IPS-20b (cell line): Measurements from ENCODE around the gene VPS13D.
"Not testable (repeated sequence)": the region's sequence is repeated elsewhere in the genome, so short reads cannot be mapped to it uniquely, and the experiment has no call there.

Experiments used
- H3K27ac ChIP-seq: one replicate; pipeline ENCODE4 v1.5.1; 2013; ENCODE audit warnings: low read length
- H3K27me3 ChIP-seq: 2 replicates; pipeline ENCODE4 v1.6.1; 2013; ENCODE audit warnings: mild to moderate bottlenecking, low read length, inconsistent platforms; ENCODE audit not compliant: insufficient read depth
- H3K36me3 ChIP-seq: 2 replicates; pipeline ENCODE4 v1.6.1; 2013; ENCODE audit warnings: low read depth, mild to moderate bottlenecking, inconsistent platforms, low read length, moderate library complexity; ENCODE audit not compliant: insufficient read depth
- H3K4me1 ChIP-seq: 2 replicates; pipeline ENCODE4 v1.6.1; 2013; ENCODE audit warnings: mild to moderate bottlenecking, control low read depth, inconsistent platforms, low read length, moderate library complexity; ENCODE audit not compliant: insufficient read depth
- H3K4me3 ChIP-seq: 2 replicates; pipeline ENCODE4 v1.5.1; 2013; ENCODE audit warnings: mild to moderate bottlenecking, low read length, inconsistent platforms
- H3K9ac ChIP-seq: 2 replicates; pipeline ENCODE4 v1.6.1; 2013; ENCODE audit warnings: low read depth, mild to moderate bottlenecking, inconsistent platforms, low read length, moderate library complexity
- H3K9me3 ChIP-seq: 2 replicates; pipeline ENCODE4 v1.6.1; 2013; ENCODE audit warnings: mild to moderate bottlenecking, low read depth, low read length, inconsistent platforms; ENCODE audit not compliant: insufficient read depth

The VPS13D gene

DNA sequence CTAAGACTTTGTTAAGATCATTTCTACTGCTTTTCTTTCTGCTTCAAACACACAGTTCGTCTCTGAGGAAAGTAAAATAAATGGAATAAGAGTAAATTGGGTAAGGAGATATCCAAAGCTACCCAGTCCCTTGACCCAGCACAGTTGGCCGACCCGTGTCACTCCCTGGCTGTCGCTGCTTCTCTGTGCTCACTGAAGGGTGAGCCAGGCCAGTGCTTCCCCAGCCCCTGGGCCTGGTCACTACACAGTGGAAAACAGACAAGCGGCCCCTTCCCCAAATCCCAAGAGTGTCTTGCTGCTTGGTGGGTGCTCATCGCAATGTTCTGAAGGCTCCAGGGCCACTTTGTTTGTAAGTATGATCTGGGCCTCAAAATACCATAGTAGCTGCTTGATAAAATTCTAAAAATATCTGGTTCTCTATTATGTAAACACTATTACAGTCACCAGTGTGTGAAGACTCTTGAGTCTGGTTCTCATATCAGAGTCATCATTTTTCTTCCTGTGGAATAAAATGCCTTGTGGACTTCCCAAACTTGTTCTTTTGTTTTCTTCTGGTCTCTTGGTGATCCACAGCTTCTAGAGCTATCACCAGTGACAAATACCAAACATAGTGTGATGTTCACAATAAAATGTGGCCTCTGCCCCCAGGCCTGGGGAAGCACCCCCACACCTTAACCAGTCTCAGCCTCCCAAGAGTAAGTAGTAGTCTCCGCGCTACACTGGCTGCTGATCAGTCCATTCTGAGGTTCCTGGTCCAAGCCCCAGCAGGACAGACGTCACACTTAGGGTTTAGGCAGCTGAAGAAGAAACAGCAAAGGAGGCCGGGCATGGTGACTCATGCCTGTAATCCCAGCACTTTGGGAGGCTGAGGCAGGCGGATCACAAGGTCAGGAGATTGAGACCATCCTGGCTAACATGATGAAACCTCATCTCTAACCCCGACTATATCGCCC, 282.0 kb downstream of the VPS13D start:
- no peak overlapping the region for H3K4me3 ChIP-seq
- peaks cover 20% of the 10 kb centered on the region; the same call in 1 of the 2 replicates for H3K4me1 ChIP-seq
- no peak overlapping the region for H3K27ac ChIP-seq
- H3K9me3 ChIP-seq, result no peaks in the 10 kb centered on the region
- H3K36me3 ChIP-seq, result no peaks in the 10 kb centered on the region
- no peaks in the 10 kb centered on the region for H3K27me3 ChIP-seq
- H3K9ac ChIP-seq, result no peak overlapping the region

DNA sequence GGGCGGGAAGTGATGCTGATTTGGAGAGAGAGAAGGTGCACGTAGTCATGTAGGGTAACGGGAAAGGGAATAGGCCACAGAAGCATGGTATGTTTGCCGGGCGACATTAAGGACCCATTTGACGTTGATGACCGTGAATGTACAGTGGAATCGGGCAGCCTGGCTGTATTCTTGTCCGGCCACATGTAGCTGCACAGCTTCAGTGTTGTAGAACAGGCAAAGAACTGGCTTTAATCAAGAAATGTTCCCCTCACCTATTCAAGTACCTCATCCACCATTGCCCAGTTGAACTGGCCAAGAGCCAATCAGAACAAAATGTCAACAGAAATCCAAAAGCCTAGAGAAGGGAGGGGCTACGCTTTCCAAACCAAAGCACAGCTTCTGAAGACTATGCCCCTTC, 283.4 kb downstream of the VPS13D start:
- Histone ChIP-seq H3K9ac (no peak overlapping the region), H3K36me3 (no peaks in the 10 kb centered on the region)

DNA sequence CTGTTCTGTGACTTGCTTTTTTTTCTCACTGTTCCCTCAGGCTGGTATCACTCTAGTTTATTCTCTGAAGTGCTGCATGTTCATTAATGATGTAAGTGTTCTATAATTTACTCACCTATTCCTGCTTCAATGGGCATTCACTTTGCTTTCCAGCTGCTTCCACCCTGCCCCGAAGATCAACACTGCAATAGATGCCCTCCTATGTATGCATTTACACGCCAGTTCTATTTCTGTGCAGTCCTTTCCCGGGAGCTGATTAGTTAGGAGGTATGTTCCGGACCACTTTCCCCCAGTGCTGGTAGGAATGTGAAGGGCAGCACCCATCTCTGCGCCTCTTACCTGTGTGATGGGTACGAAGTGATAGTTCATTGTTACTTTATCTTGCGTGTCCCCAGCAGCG, 284.8 kb downstream of the VPS13D start:
- Histone ChIP-seq H3K36me3 (no peaks in the 10 kb centered on the region), H3K27me3 (no peaks in the 10 kb centered on the region; the same call in 1 of the 2 replicates), H3K4me3 (no peak overlapping the region), H3K9me3 (no peaks in the 10 kb centered on the region), H3K27ac (no peak overlapping the region), H3K4me1 (peaks cover 19% of the 10 kb centered on the region; the same call in 1 of the 2 replicates), H3K9ac (no peak overlapping the region)

More for the DNA sequence above, 283.4 kb downstream of the VPS13D start:
- H3K27ac ChIP-seq, result no peak overlapping the region
- H3K27me3 ChIP-seq, result no peaks in the 10 kb centered on the region
- no peak overlapping the region for H3K4me3 ChIP-seq
- H3K9me3 ChIP-seq, result no peaks in the 10 kb centered on the region
- peaks cover 20% of the 10 kb centered on the region; the same call in 1 of the 2 replicates for H3K4me1 ChIP-seq

DNA sequence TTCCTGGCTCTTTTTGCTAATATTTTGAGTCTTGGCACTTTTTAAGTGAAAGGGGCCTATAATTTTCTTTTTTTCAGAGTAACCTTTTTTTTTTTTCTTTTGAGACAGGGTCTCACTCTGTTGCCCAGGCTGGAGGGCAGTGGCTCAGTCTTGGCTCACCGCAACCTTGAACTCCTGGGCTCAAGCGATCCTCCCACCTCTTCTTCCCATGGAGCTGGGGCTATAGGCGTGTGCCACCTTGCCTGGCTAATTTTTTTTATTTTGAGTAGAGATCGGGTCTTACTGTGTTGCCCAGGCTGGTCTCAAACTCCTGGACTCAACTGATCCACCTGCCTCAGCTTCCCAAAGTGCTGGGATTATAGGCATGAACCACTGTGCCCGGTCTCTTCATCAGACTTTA, 285.4 kb downstream of the VPS13D start:
- Histone ChIP-seq H3K4me3 (no peak overlapping the region), H3K4me1 (peaks cover 14% of the 10 kb centered on the region; the same call in 1 of the 2 replicates), H3K36me3 (no peaks in the 10 kb centered on the region), H3K27me3 (no peaks in the 10 kb centered on the region; the same call in 1 of the 2 replicates), H3K27ac (no peak overlapping the region), H3K9ac (no peak overlapping the region), H3K9me3 (no peaks in the 10 kb centered on the region)

DNA sequence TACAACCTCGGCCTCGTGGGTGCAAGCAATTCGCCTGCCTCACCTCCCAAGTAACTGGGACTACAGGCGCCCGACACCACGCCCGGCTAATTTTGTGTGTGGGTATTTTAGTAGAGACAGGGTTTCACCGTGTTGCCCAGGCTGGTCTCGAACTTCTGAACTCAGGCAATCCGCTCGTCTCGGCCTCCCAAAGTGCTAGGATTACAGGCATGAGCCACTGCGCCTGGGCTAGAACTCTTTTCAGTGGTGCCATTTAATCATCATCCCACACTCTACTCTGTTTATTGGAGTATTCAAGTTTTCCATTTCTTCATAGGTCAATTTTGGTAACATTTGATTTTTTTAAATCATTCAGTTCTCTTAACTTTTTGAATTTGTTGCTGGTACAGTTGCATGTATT, 286.9 kb downstream of the VPS13D start:
- no peak overlapping the region for H3K4me3 ChIP-seq
- no peaks in the 10 kb centered on the region; the same call in 1 of the 2 replicates for H3K27me3 ChIP-seq
- no peaks in the 10 kb centered on the region for H3K9me3 ChIP-seq
- no peak overlapping the region for H3K9ac ChIP-seq
- no peaks in the 10 kb centered on the region for H3K36me3 ChIP-seq
- H3K27ac ChIP-seq, result no peak overlapping the region
- no peaks in the 10 kb centered on the region; the same call in 1 of the 2 replicates for H3K4me1 ChIP-seq

DNA sequence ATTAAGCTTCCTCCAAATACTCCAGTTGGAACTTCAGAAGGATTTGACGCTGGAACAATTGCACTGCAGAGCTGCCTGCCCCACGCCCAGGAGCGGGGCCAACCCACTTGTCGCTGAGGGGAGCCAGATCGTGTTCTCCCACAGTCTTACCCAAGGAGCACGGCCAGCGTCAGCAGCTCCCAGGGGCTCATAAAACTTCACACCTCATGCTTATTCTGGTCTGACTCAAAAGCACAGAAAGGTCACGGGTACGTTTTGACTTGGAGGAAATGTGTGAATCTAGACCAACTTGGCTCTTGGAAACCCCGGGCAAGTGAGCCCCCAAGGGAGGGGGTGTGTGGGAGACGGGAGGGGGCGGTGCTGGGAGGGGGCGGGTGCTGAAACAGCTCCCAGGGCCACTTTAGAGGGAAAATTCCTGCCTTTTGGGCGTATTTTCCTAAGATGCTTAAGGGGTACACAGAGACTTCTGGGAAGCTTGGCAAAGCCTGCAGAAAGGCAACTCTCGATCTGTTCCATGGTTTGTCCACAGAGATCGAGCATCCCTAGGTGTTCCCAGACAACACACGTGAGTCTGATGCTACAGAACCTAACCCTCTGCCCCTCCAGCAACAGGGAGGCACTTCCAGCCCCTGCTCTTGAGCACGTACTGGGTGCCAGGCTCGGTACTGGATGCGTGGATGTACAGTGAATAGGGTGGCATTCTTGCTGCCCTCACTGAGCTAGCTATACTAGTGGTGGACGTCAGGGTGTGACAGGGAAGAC, 289.3 kb downstream of the VPS13D start:
- Histone ChIP-seq H3K27ac (no peak overlapping the region), H3K9ac (no peak overlapping the region), H3K4me1 (no peaks in the 10 kb centered on the region), H3K36me3 (no peaks in the 10 kb centered on the region), H3K27me3 (no peaks in the 10 kb centered on the region; the same call in 1 of the 2 replicates), H3K9me3 (no peaks in the 10 kb centered on the region), H3K4me3 (no peak overlapping the region)

DNA sequence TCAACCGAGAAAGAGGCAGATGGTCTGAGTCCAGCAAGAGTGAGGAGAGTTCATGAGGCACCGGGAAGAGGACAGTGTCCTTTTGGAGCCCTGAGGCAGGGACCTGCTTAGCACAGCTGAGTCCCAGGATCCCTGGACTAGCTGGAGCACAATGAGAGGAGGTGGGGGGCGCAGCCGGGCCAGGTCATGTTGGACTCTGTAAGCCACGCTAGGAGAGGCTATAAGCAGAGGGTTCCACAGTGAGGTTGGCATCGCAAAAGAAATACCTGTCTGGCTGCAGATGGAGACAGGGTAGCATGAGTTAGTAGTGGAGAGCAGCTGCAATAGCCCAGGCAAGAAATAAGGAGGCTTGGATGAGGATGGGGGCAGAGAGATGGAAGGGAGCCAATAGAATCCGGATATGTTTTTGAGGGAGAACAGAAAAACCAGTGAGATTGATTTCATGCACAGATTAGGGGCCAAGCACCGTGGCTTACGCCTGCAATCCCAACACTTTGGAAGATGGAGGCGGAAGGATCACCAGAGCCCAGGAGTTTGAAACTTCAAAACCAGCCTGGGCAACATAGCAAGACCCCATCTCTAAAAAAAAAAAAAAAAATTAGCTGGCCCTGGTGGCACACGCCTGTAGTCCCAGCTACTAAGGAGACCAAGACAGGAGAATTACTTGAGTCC, 290.0 kb downstream of the VPS13D start:
- Histone ChIP-seq H3K4me1 (no peaks in the 10 kb centered on the region), H3K4me3 (no peak overlapping the region), H3K9me3 (no peaks in the 10 kb centered on the region), H3K9ac (no peak overlapping the region), H3K27me3 (no peaks in the 10 kb centered on the region; the same call in 1 of the 2 replicates), H3K27ac (no peak overlapping the region), H3K36me3 (no peaks in the 10 kb centered on the region)

DNA sequence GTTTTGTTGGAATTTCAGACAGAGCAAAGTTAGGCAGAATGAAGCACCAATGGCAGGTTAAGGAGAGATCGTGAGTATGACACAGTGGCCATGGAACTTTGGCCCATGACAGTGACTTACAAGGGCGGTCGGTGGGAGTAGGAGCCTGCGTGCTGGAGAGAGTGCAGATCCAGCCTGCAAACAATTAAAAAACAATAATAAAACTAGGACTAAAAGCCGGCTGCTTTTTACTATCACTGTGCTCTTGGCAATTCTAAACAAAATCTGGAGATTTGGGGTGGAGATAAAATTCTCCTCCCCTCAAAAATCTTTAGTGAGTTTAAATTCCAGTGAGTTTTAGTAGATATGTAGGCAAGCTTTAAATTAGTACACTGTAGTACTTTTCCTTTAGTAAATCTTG, 291.3 kb downstream of the VPS13D start:
- H3K36me3 ChIP-seq, result no peaks in the 10 kb centered on the region
- no peak overlapping the region for H3K9ac ChIP-seq
- no peak overlapping the region for H3K27ac ChIP-seq
- H3K4me3 ChIP-seq, result no peak overlapping the region
- H3K4me1 ChIP-seq, result no peaks in the 10 kb centered on the region
- H3K27me3 ChIP-seq, result no peaks in the 10 kb centered on the region; the same call in 1 of the 2 replicates
- no peaks in the 10 kb centered on the region for H3K9me3 ChIP-seq

DNA sequence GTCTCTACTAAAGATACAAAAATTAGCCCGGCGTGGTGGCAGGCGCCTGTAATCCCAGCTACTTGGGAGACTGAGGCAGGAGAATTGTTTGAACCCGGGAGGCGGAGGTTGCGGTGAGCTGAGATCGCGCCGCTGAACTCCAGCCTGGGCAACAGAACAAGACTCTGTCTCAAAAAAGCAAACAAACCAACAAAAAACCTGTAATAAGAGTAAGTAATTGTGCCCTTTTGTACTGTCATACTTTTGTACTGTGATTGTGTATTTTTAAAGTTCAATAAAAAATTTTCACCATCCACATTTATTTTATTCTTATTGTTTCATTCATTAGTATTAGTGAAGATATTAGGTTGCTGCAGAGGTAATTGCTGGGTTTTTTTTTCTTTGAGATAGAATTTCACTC, 292.9 kb downstream of the VPS13D start:
- not testable (repeated sequence) for H3K4me3 ChIP-seq, H3K9ac ChIP-seq, H3K9me3 ChIP-seq, H3K27ac ChIP-seq, H3K27me3 ChIP-seq, H3K36me3 ChIP-seq, H3K4me1 ChIP-seq

DNA sequence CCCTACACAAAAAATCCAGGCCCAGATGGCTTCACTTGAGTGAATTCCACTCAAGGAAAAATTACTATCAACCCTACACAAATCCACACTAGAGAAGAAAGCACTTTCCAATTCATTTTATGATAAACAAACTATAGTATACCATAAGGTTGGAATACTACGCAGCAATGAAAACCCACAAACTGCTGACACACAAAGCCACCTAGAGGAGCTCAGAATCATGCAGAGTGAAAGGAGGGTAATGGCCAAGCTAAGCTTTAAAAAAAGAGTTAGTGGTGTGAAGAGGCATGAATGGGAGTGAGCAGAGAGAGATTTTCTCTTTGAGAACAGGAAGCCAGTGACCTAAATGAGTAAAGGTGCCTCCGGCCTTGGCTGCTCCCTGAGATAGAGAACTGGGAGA, 294.4 kb downstream of the VPS13D start:
- H3K9me3 ChIP-seq, result no peaks in the 10 kb centered on the region
- no peaks in the 10 kb centered on the region for H3K4me1 ChIP-seq
- H3K9ac ChIP-seq, result no peak overlapping the region
- no peak overlapping the region for H3K4me3 ChIP-seq
- no peaks in the 10 kb centered on the region; the same call in 1 of the 2 replicates for H3K27me3 ChIP-seq
- H3K36me3 ChIP-seq, result no peaks in the 10 kb centered on the region
- H3K27ac ChIP-seq, result no peak overlapping the region
